HEK293 (cell line): ENCODE data around the gene EMILIN1.

ENCODE experiments used
- EGR2 ChIP-seq: fragments of 450-650 bp; formaldehyde crosslinking; IDR thresholded peaks from 2 replicates; pipeline ENCODE4 v1.5.1; 2016; ENCODE audit warnings: low read depth, missing biosample characterization, missing genetic modification characterization
- RBAK ChIP-seq: fragments of 450-650 bp; formaldehyde crosslinking; IDR thresholded peaks from 2 replicates; pipeline ENCODE4 v1.5.1; 2016; ENCODE audit warnings: missing biosample characterization, missing genetic modification characterization
- ZFP69B ChIP-seq: fragments of 450-650 bp; formaldehyde crosslinking; IDR thresholded peaks from 2 replicates; pipeline ENCODE4 v1.5.1; 2016; ENCODE audit warnings: missing biosample characterization, missing genetic modification characterization
- ZNF501 ChIP-seq: fragments of 450-650 bp; formaldehyde crosslinking; IDR thresholded peaks from 2 replicates; pipeline ENCODE4 v1.5.1; 2016; ENCODE audit warnings: missing biosample characterization, missing genetic modification characterization
- ZNF747 ChIP-seq: fragments of 450-650 bp; formaldehyde crosslinking; IDR thresholded peaks from 2 replicates; pipeline ENCODE4 v1.5.1; 2016; ENCODE audit warnings: missing biosample characterization, missing genetic modification characterization
- ZNF776 ChIP-seq: fragments of 450-650 bp; formaldehyde crosslinking; IDR thresholded peaks from 2 replicates; pipeline ENCODE4 v1.5.0; 2017; ENCODE audit warnings: missing biosample characterization, missing genetic modification characterization, borderline replicate concordance
- ZNF777 ChIP-seq: fragments of 450-650 bp; formaldehyde crosslinking; IDR thresholded peaks from 2 replicates; pipeline ENCODE4 v1.5.1; 2017; ENCODE audit warnings: missing biosample characterization, missing genetic modification characterization, borderline replicate concordance
- TF ChIP-seq, protein P1 (sequence below): fragments of 450-650 bp; formaldehyde crosslinking; IDR thresholded peaks from 2 replicates; pipeline ENCODE4 v1.5.1; 2016; ENCODE audit warnings: missing biosample characterization, missing genetic modification characterization

- TF ChIP-seq ZNF776 (tag by site-specific recombination), result no peak
- no peak for TF ChIP-seq ZNF501 (tag by site-specific recombination)
- no peak for TF ChIP-seq RBAK (tag by site-specific recombination)
- no peak for TF ChIP-seq ZFP69B (tag by site-specific recombination)
- TF ChIP-seq ZNF777, result no peak
- TF ChIP-seq, protein P1, sequence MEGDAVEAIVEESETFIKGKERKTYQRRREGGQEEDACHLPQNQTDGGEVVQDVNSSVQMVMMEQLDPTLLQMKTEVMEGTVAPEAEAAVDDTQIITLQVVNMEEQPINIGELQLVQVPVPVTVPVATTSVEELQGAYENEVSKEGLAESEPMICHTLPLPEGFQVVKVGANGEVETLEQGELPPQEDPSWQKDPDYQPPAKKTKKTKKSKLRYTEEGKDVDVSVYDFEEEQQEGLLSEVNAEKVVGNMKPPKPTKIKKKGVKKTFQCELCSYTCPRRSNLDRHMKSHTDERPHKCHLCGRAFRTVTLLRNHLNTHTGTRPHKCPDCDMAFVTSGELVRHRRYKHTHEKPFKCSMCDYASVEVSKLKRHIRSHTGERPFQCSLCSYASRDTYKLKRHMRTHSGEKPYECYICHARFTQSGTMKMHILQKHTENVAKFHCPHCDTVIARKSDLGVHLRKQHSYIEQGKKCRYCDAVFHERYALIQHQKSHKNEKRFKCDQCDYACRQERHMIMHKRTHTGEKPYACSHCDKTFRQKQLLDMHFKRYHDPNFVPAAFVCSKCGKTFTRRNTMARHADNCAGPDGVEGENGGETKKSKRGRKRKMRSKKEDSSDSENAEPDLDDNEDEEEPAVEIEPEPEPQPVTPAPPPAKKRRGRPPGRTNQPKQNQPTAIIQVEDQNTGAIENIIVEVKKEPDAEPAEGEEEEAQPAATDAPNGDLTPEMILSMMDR, result no peak
- TF ChIP-seq ZNF747 (tag by site-specific recombination), result no peak
- no peak for TF ChIP-seq EGR2 (tag by site-specific recombination)
Observed at GRCh38 chr2:27067385-27067784, 11.0 kb upstream of the EMILIN1 start.
